Measurements from ENCODE around the gene MACROD2.

- TF ChIP-seq ZC3H10 (CRISPR knock-in tag; IDR thresholded peaks at IDR 0.05), result no peak
- TF ChIP-seq, protein P1, sequence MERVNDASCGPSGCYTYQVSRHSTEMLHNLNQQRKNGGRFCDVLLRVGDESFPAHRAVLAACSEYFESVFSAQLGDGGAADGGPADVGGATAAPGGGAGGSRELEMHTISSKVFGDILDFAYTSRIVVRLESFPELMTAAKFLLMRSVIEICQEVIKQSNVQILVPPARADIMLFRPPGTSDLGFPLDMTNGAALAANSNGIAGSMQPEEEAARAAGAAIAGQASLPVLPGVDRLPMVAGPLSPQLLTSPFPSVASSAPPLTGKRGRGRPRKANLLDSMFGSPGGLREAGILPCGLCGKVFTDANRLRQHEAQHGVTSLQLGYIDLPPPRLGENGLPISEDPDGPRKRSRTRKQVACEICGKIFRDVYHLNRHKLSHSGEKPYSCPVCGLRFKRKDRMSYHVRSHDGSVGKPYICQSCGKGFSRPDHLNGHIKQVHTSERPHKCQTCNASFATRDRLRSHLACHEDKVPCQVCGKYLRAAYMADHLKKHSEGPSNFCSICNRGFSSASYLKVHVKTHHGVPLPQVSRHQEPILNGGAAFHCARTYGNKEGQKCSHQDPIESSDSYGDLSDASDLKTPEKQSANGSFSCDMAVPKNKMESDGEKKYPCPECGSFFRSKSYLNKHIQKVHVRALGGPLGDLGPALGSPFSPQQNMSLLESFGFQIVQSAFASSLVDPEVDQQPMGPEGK (CRISPR knock-in tag; IDR thresholded peaks at IDR 0.05; ENCODE audit: borderline replicate concordance), result no peak
- TF ChIP-seq ZFP3 (CRISPR knock-in tag; IDR thresholded peaks at IDR 0.05), result no peak
- TF ChIP-seq ZNF8 (CRISPR knock-in tag; IDR thresholded peaks at IDR 0.05), result no peak
- TF ChIP-seq TSHZ2 (CRISPR knock-in tag; IDR thresholded peaks at IDR 0.05), result no peak
These were observed 1980.9 kb downstream of the MACROD2 start for GRCh38 chr20:15976047-15976736.
